Measurements from ENCODE around the gene OR4K15.
"Not testable (repeated sequence)": the region's sequence is repeated elsewhere in the genome, so short reads cannot be mapped to it uniquely, and the experiment has no call there.

The OR4K15 gene, protein sequence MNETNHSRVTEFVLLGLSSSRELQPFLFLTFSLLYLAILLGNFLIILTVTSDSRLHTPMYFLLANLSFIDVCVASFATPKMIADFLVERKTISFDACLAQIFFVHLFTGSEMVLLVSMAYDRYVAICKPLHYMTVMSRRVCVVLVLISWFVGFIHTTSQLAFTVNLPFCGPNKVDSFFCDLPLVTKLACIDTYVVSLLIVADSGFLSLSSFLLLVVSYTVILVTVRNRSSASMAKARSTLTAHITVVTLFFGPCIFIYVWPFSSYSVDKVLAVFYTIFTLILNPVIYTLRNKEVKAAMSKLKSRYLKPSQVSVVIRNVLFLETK

DNA sequence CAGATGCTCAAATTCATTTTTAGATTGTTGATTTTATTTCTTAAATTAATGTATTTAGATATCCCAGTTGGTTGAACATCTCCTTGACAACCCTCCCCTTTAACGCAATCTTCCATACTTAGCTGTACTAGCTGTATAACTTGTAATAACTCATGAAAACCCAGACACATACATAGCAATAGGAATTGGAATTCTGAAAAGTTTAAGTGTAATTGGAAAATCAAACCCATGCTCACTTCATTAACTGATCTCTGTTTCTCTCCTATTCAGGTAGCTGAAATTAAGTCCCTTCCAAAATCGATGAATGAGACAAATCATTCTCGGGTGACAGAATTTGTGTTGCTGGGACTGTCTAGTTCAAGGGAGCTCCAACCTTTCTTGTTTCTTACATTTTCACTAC, at the start of gene OR4K15:
Gene OR4K15, plus strand, starts transcription at position 301 of the 400 bp plus-strand sequence. Its CDS starts 0 bp downstream, at position 301.
- no peak for DNase-seq

DNA sequence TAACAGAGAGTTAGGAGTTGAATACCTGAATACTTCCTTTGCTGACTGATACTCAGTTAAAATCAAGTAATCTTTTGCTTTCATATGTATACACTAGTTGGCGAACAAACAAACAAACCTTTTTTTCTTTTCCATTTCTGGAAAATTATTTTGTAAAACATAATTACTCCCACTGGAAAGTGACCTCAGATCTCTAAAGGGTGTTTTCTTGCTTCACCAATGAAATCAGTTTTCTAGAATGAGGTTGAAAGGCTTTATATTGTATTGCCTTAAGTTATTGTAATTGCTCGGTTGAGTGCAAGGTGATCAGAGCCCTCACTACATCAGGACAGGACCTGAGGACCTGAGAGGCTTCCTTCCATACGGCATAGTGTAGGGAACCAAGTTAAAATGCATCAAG, 44.8 kb upstream of the OR4K15 start, which contains the start of gene OR4K1:
Gene OR4K1, plus strand, starts transcription at position 301 of the 400 bp plus-strand sequence. CDS start 4,750 bp downstream, outside the sequence.
- no peak for DNase-seq

DNA sequence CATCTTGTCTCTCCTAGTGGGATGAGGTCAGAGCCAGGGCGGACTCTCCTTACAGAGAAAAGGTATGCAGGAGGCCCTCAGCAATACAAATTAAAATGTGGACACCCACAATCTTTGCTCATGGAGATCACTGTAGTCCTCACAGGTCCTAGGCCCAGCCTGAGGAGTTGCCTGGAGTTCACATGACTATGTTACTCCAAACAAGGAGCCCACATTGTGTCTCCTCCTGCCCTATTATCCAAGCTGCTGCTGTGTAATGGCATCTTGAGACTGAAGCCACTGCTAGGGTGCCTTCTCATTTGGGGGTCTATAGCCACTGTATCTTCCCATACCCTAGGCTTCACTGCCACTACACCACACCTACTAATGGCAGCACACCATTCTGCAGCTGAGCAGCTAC, 33.7 kb upstream of the OR4K15 start:
- DNase-seq, result no peak

DNA sequence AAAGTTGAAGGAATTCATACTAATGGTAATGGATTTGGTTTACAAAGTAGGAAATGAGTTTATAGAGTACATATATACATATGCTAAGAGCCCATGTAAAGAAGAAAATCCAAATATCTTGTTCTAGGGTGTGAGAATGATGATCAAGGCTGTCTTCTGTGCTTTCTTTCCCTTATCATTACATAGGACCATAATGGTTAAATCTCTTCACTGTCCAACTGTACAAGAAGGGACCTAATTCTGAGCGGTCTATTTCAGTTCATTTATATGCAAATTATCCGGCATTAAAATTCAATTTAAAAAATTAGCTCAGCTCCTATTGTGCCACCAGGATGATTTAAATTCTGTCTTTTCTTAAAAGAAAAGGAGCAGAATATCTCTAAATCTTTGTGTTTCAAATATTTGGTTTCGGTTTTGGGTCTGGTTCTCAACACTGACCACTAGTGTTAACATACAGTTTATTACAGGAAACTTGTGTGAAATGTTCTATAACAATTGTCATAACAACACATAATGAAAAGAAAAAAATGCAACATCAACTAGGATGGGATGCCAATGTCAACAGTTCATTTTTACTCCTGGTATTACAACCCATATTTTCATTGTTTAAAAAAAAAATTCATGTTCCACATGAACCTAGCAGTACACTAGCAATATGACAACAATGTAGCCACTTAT, 27.8 kb upstream of the OR4K15 start:
- no peak for DNase-seq

DNA sequence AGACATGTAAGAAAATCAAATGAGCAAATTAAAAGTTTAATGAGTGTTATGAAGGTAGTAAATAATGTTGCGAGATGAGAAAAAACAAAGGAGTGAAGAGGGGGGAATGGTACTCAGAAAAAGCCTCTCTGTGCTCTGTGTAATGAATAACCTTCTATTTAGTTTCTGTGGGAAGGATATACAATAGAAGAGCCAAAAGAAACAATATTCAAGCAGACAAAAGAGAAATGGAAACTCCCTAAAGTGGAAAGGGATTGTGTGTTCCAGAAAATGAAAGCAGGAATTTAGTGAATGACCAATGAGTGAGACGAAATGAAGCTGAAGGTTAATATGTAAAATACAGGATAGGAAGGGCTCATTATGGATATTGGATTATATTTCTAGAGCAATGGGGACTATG, 26.2 kb upstream of the OR4K15 start:
- no peak for DNase-seq

DNA sequence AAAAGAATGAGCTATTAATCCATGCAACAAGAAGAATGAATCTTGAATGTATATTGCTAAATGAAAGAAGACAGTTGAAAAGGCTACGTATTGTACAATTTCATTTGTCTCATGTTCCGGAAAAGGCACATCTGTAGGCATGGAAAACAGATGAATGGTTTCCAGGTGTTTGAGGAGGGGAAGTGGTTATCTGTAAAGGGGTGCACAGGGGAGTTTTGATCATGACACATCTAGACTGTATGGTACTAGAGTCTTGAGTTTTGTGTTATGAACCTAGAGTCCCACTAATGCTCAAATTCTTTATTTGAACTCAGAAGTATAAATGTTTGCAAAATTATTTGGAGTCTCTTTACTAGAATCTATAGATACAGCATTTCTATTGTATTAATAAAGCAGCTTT, 5.7 kb upstream of the OR4K15 start:
- not testable (repeated sequence) for DNase-seq

DNA sequence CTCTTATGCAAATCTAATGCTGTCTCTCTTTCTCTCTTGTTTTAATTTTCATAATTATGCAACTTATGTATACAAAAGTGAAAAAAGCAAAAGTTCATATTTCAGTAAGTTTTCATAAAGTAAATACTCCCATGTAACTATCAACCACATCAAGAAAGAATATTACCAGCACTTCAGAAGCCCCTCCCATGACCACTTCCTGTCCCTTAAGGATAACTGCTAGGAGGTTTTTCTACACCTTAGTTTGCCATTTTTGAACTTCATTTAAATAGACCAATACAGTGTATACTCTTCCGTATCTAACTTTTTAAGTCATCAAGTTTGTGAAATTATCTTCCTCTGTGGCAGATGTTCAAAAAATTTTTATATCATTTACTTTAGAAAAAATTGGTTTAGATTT, 547 bp upstream of the OR4K15 start:
- DNase-seq, result no peak

DNA sequence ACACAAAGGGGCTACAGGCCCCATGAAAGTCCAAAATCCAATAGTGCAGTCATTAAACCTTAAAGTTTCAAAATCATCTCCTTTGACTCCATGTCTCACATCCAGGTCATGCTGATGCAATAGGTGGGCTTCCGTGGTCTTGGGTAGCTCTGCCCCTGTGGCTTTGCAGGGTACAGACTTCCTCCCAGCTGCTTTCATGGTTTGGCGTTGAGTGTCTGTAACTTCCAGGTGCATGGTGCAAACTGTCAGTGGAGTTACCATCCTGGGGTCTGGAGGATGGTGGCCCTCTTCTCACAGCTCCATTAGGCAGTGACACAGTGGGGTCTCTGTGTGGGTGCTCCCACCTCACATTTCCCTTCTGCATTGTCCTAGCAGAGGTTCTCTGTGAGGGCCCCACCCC, 18.0 kb downstream of the OR4K15 start:
- DNase-seq, result no peak

DNA sequence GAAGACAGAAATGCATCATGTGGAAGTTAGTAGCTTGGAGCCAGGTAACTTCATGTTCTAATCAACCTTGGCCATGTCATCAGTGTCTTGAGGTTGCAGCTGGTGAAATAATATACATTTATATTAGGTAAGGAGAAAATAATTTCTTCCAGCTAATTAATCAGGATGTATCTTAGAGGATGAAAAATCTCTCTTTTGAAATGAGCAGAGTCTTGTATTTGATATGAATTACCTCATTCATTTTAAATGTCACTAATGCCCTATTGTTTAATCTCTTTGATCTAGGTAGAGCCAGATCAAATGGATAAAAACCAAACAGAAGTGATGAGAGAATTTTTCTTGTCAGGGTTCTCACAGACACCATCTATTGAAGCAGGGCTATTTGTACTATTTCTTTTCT, 26.5 kb downstream of the OR4K15 start, which contains the start of gene OR4Q2:
Gene OR4Q2, plus strand, starts transcription at position 301 of the 400 bp plus-strand sequence.
- no peak for DNase-seq

DNA sequence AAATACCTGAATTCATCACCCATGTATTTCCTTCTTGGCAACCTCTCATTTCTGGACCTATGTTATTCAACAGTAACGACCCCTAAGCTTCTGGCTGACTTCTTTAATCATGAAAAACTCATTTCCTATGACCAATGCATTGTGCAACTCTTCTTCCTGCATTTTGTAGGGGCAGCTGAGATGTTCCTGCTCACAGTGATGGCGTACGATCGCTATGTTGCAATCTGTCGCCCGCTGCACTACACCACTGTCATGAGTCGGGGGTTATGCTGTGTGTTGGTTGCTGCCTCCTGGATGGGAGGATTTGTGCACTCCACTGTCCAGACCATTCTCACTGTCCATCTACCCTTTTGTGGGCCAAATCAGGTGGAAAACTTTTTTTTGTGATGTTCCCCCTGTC, 26.9 kb downstream of the OR4K15 start:
- DNase-seq, result no peak

DNA sequence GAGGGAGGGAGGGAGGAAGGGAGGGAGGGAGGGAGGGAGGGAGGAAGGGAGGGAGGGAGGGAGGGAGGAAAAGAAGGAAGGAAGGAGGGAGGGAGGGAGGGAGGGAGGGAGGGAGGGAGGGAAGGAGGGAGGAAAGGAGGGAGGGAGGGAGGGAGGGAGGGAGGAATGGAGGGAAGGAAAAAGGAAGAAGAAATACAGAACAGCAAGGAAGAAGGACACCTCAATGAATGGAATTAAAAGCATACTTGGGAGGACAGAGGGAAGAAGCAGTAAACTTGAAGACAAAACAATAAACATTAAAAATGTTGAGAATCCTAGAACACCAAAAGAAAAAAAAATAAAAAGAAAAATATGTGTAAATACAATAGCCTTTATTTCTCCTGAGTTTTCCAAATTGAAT, 32.8 kb downstream of the OR4K15 start:
- DNase-seq, result no peak

DNA sequence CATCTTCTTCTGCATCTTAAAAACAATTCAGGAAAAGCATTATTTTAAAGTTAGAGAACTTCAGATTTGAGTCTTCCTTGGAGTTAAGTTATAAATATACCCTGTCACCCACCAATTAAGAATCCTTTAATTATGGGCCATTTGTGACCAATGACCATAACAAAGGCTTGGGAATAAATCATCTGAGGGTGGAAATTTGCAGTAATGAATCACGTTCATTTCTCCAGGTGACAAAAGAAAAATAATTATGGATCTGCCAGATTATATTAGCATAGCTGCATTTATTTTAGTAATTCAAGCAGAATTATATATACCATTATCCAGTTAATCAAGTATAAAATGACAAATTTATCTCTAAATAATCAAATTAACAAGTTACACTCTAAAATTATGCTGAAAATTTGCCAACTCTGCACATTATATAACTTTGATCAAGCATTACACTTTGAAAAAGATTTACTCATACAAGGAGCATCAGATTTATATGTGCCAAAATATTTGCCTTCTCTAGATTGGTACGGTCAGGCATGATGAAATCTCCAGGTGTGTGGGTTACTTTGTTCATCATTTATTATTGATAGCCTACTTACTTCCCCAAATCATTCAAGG, 44.0 kb downstream of the OR4K15 start, which contains the start of gene OR4K14:
Gene OR4K14, minus strand, starts transcription at position 51 of the 609 bp plus-strand sequence. CDS start 4,114 bp downstream, outside the sequence.
- no peak for DNase-seq
